A673 (cell line): ENCODE measurements around the gene CFAP20DC.

ENCODE experiments used
- EZH2 ChIP-seq: fragments of 200-600 bp; sonication (generic); IDR thresholded peaks from 2 replicates; pipeline ENCODE4 v1.6.1; 2017; ENCODE audit warnings: borderline replicate concordance, low read depth, mild to moderate bottlenecking, mixed read lengths, antibody characterized with exemption, low read length; ENCODE audit not compliant: poor library complexity, severe bottlenecking
- TF ChIP-seq, protein P1 (sequence below): fragments of 300-800, 200-600 bp; sonication (generic); conservative IDR thresholded peaks from 2 replicates; pipeline ENCODE4 v1.5.1; 2017; ENCODE audit warnings: low read depth, mild to moderate bottlenecking, antibody characterized with exemption, low read length, moderate library complexity, mixed read lengths

DNA sequence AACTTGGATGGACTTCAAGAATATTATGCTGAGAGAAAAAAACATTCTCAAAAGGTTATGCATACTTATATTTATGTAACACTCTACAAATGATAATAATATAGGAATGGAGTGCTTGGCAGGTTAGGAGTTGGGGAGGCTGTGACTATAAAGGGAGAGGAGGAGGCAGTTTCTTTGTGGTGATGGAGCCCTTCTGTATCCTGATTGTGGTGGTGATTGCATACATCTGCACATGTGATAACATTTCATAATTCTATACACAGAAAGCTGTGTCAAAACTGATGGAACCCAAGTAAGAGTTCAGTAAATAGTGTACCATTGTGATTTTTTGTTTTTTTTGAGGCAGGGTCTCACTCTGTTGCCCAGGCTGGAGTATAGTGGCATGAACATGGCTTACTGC, 351.6 kb downstream of the CFAP20DC start:
- TF ChIP-seq, protein P1, sequence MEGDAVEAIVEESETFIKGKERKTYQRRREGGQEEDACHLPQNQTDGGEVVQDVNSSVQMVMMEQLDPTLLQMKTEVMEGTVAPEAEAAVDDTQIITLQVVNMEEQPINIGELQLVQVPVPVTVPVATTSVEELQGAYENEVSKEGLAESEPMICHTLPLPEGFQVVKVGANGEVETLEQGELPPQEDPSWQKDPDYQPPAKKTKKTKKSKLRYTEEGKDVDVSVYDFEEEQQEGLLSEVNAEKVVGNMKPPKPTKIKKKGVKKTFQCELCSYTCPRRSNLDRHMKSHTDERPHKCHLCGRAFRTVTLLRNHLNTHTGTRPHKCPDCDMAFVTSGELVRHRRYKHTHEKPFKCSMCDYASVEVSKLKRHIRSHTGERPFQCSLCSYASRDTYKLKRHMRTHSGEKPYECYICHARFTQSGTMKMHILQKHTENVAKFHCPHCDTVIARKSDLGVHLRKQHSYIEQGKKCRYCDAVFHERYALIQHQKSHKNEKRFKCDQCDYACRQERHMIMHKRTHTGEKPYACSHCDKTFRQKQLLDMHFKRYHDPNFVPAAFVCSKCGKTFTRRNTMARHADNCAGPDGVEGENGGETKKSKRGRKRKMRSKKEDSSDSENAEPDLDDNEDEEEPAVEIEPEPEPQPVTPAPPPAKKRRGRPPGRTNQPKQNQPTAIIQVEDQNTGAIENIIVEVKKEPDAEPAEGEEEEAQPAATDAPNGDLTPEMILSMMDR: no peak
- no peak for TF ChIP-seq EZH2
